ENCODE measurements around the gene LCE7A.
A peak's percentile ranks its signal among the peaks of the same experiment; 100 is the strongest.

Gene LCE7A

GRCh38 chr1:152859696-152860095, at the start of gene LCE7A:
TSS of gene LCE7A (plus strand) at chr1:152859996. CDS start at chr1:152860698, 702 bp downstream.
- no peak for DNase-seq (ENCODE audit: low spot score)
- no peak for FAIRE-seq

GRCh38 chr1:152811050-152811449, 48.7 kb upstream of the LCE7A start:
- FAIRE-seq (no peak), DNase-seq (ENCODE audit: low spot score) (no peak)

GRCh38 chr1:152811671-152812070, 48.1 kb upstream of the LCE7A start, which contains the start of gene LCE1B:
TSS of gene LCE1B (plus strand) at chr1:152811971. CDS start at chr1:152812447, 476 bp downstream.
- no peak for DNase-seq (ENCODE audit: low spot score)
- no peak for FAIRE-seq

GRCh38 chr1:152817309-152817708, 42.5 kb upstream of the LCE7A start:
- DNase-seq (ENCODE audit: low spot score), result no peak
- no peak for FAIRE-seq

GRCh38 chr1:152823294-152823693, 36.5 kb upstream of the LCE7A start:
- DNase-seq (ENCODE audit: low spot score) (no peak), FAIRE-seq (no peak)

GRCh38 chr1:152824964-152825363, 34.8 kb upstream of the LCE7A start:
- no peak for DNase-seq (ENCODE audit: low spot score)
- no peak for FAIRE-seq

- FAIRE-seq, result no peak
- DNase-seq (ENCODE audit: low spot score), result no peak
Measured at GRCh38 chr1:152827173-152827572, 32.6 kb upstream of the LCE7A start, which contains the start of gene LCE1A. TSS of gene LCE1A (plus strand) at chr1:152827473. CDS start at chr1:152827473, 0 bp downstream.

GRCh38 chr1:152836870-152837269, 22.9 kb upstream of the LCE7A start:
- DNase-seq (ENCODE audit: low spot score) (no peak), FAIRE-seq (no peak)

GRCh38 chr1:152842556-152842955, 17.2 kb upstream of the LCE7A start, which contains the start of gene LCE6A:
TSS of gene LCE6A (plus strand) at chr1:152842856. CDS start at chr1:152843521, 665 bp downstream.
- DNase-seq (ENCODE audit: low spot score) (no peak), FAIRE-seq (no peak)

GRCh38 chr1:152855661-152856060, 4.1 kb upstream of the LCE7A start:
- no peak for FAIRE-seq
- no peak for DNase-seq (ENCODE audit: low spot score)

GRCh38 chr1:152858062-152858461, 1.7 kb upstream of the LCE7A start:
- DNase-seq (ENCODE audit: low spot score), result no peak
- no peak for FAIRE-seq

- FAIRE-seq (no peak), DNase-seq (ENCODE audit: low spot score) (no peak)
Measured at GRCh38 chr1:152860129-152860528, 333 bp downstream of the LCE7A start.

GRCh38 chr1:152861374-152861773, 1.6 kb downstream of the LCE7A start:
- no peak for FAIRE-seq
- no peak for DNase-seq (ENCODE audit: low spot score)

- DNase-seq (ENCODE audit: low spot score) (no peak), FAIRE-seq (no peak)
Measured at GRCh38 chr1:152864443-152864842, 4.6 kb downstream of the LCE7A start.

GRCh38 chr1:152866321-152866720, 6.5 kb downstream of the LCE7A start:
- FAIRE-seq, result no peak
- DNase-seq (ENCODE audit: low spot score), result no peak

GRCh38 chr1:152869808-152870419, 10.1 kb downstream of the LCE7A start:
- FAIRE-seq (peak; percentile 30), DNase-seq (ENCODE audit: low spot score) (peak; percentile 46)

- no peak for DNase-seq (ENCODE audit: low spot score)
- FAIRE-seq, result no peak
Measured at GRCh38 chr1:152870831-152871730, 11.3 kb downstream of the LCE7A start.

- DNase-seq (ENCODE audit: low spot score) (no peak), FAIRE-seq (no peak)
Measured at GRCh38 chr1:152871731-152872126, 11.9 kb downstream of the LCE7A start.

- FAIRE-seq, result no peak
- DNase-seq (ENCODE audit: low spot score), result no peak
Measured at GRCh38 chr1:152873495-152873894, 13.7 kb downstream of the LCE7A start.

GRCh38 chr1:152876827-152877226, 17.0 kb downstream of the LCE7A start:
- FAIRE-seq (no peak), DNase-seq (ENCODE audit: low spot score) (no peak)

- DNase-seq (ENCODE audit: low spot score), result no peak
- FAIRE-seq, result no peak
Measured at GRCh38 chr1:152878042-152878441, 18.2 kb downstream of the LCE7A start, which contains the start of gene SMCP. TSS of gene SMCP (plus strand) at chr1:152878322. CDS start at chr1:152884423, 6,101 bp downstream.

- DNase-seq (ENCODE audit: low spot score) (no peak), FAIRE-seq (no peak)
Measured at GRCh38 chr1:152879559-152880198, 19.9 kb downstream of the LCE7A start.
